Activated CD4-positive, alpha-beta T cell treated with anti-CD3 and anti-CD28 coated beads for 1 hour (primary cell): ENCODE results near the gene GSPT1.
"Not testable (repeated sequence)": the region's sequence is repeated elsewhere in the genome, so short reads cannot be mapped to it uniquely, and the experiment has no call there.

Experiments
- DNase-seq: peaks from one replicate; pipeline ENCODE4 v3.0.0-alpha.2; 2020

GSPT1 gene

DNA sequence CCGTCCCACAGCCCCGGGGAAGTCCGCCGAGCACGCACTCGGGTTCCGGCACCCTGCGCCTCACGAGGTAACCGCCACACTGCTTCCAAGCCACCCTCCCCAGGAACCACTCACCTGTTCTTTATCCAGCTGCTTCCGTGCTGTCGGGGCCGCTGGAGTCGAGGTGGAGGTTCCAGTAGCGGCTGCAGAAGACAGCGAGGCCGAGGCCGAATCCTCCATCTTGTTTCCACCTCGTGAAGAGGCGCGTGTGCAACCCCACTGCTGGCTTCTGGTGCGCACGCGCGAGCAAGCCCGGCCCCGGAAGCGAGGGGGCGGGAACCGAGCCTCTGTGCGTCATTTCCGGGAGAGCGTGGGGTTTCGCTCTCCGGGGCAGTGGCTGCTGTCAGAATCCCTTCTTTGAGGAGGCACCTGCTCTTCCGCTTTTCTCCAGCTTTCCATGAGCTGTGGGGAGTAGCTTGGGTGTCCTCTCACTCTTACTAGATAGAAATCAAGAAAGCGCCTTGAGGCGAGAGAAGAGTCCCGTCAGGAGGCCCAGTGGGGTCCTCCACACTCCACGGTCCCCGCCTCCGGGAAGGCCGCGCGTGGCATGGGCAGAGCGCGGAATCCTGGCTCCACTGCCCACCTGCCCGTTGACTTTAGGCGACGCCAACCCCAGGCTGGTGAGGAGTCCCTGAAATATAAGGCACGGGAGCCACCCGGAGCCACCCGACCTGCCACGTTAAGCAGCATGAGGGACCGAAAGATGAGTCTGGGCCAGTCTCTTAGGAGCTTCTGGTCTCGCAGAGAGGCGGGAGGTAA lies 64.3 kb downstream of the GSPT1 start, which contains the start of gene RSL1D1:
RSL1D1 (minus strand) TSS at position 249 of the 798 bp plus-strand sequence; CDS start at position 219, 30 bp downstream.
- DNase-seq: peak; percentile 92

- no peak for DNase-seq
These were observed 66.9 kb downstream of the GSPT1 start for GRCh38 chr16:11848842-11849241.

- DNase-seq: no peak
These were observed 71.3 kb downstream of the GSPT1 start for GRCh38 chr16:11844499-11844898.

- no peak for DNase-seq
These were observed 71.9 kb downstream of the GSPT1 start for GRCh38 chr16:11843861-11844260.

DNA sequence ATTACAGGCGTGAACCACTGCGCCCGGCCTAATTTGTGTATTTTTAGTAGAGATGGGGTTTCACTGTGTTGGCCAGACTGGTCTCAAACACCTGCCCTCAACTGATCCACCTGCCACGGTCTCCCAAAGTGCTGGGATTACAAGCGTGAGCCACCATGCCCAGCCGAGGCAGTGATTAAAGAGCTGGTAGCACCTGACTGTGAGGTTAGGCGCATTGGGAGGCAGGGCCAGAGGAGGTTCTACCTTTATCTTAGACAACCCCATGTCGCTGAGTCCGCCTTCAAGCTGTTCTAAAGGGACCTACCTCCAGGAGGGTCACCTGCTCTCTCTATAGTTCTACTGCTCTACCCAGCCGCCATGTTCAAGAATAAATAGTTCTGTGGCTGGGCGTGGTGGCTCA lies 72.5 kb downstream of the GSPT1 start:
- DNase-seq: no peak

DNA sequence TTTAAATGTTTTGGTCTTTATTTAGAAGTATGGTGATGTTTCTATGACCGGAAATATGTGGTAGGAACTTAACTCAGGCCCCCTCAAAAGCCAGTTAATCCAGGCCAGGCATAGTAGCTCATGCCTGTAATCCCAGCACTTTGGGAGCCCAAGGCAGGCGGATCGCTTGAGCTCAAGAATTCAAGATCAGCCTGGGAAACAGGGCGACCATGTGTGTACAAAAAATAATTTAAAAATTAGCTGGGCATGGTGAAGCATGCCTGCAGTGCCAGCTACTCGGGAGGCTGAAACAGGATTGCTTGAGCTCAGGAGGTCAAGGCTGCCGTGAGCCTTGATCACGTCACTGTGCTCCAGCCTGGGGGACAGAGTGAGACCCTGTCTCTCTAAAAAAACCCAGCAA lies 74.7 kb downstream of the GSPT1 start:
- DNase-seq: no peak

DNA sequence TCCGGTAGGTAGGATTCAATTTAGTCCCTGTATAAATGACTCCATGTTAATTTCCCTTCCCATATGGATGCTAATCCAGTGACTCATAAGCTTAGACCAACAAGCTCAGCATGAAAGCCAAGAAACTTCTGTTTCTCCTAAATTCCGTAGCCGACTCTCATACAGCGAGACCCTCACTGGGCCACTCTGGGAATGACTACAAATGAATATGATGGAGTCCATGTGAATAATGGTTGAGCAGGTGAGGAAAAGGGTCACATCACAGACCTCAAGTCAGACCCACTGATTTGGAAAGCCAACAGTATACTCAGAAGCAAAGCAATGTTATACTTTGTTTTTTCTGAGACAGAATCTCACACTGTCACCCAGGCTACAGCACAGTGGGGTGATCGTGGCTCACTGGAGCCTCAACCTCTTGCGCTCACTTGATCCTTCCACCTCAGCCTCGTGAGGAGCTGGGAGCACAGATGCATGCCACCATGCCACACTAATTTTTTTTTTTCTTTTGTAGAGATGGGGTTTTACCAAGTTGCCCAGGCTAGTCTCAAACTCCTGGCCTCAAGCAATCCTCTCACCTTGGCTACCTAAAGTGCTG lies 79.0 kb downstream of the GSPT1 start:
- no peak for DNase-seq

GRCh38 chr16:11835891-11836649 lies 79.7 kb downstream of the GSPT1 start:
- no peak for DNase-seq

- no peak for DNase-seq
These were observed 80.4 kb downstream of the GSPT1 start for GRCh38 chr16:11835309-11835708.

DNA sequence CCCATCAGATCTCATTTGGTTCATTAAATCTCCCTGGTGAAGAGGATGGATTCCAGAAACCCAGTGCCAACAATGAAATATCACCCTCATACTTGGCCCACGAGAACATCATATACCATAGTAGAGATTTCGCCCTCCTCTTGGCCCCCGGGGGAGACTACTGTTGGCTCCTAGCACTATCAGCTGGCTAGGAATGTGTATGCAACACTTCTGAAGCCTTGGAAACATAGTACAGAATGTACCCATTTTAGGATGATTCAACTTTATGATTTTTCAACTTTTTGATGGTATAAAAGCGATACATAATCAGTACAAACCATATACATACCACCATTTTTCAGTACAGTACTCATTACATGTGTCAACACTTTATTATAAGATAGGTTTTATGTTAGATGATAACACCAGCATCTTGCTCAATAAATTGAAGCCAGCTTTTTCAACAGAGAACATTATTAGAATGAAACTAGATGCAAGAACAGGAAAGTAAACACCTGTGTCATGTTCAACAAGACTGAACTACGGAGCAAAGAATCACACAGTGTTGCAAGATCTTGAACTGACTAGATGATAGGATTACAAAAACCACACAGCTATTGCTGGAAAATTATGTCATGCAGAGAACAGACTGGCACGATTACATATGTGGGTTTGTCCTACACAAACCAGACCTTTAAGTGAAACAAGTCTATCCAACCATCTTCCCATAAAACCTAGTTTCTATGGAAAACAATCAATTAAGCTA lies 81.6 kb downstream of the GSPT1 start:
- no peak for DNase-seq

GRCh38 chr16:11828696-11829095 lies 87.1 kb downstream of the GSPT1 start:
- no peak for DNase-seq

DNA sequence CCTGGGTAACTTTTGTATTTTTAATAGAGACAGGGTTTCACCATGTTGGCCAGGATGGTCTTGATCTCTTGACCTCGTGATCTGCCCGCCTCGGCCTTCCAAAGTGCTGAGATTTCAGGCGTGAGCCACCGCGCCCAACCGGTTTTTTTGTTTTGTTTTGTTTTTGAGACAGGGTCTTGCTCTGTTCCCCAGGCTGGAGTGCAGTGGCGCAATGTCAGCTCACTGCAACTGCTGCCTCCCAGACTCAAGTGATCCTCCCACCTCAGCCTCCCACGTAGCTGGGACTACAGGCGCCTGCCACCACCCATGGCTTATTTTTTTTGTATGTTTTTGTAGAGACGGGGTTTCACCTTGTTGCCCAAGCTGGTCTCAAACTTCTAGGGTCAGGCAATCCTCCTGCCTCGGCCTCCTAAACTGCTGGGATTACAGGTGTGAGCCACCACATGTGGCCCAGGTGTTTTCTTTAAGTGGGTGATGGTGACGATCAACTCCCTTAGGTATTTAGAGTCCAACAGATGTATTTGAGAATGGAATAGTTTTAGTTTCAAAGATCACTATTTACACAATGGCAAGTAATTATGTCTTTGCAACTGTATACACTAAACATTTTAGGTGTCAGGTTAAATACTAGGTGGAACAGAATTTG lies 90.1 kb downstream of the GSPT1 start:
- not testable (repeated sequence) for DNase-seq

- no peak for DNase-seq
These were observed 91.4 kb downstream of the GSPT1 start for GRCh38 chr16:11824362-11824761.

DNA sequence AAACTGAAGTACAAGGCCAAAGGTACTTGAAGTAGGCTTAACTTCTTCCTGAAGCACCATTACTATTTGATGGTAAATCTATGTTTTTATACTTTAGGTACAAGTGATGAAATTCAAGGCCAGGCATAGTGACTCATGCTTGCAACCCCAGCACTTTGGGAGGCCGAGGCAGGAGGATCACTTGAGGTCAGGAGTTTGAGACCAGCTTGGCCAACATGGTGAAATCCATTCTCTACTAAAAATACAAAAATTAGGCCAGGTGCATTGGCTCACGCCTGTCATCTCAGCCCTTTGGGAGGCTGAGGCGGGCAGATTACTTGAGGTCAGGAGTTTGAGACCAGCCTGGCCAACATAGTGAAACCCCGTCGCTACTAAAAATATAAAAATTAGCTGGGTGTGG lies 92.1 kb downstream of the GSPT1 start:
- DNase-seq: not testable (repeated sequence)

DNA sequence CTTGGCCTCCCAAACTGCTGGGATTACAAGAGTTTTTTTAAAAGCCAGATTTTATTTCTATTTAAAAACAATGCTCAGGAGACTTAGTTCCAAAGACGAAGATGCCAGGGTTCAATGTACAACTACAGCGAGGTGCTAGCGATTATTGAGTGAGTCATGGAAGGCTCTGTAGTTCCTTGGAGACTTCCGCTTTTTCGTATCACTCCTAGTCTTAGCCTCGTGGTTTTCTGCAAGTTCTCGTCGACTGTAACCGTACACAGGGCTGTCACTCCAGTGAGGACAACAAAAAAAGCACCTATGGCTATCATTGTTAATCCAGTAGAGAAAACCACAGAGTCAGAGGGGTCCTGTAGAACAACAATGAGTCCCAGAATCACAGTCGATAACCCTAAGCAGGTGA lies 96.0 kb downstream of the GSPT1 start:
- no peak for DNase-seq

DNA sequence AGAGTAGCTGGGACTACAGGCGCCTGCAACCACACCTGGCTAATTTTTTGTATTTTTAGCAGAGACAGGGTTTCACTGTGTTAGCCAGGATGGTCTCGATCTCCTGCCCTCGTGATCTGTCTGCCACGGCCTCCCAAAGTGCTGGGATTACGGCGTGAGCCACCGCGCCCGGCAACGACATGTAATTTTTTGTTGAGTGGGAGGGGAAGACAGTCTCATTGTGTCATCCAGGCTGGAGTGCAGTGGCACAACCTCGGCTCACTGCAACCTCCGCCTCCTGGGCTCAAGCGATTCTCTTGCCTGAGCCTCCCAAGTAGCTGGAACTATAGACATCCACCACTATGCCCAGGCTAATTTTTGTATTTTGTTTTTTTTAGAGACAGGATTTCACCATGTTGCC lies 96.8 kb downstream of the GSPT1 start:
- DNase-seq: not testable (repeated sequence)
